AG04449 (cell line): ENCODE results near the gene SNTB2.

ENCODE experiments used
- CTCF ChIA-PET: fragments of 350-600 bp; formaldehyde crosslinking; extraction: SDS; loops from one replicate; lab custom pipeline; 2021; ENCODE audit warnings: antibody characterized with exemption; lab: Yijun Ruan, JAX
- POLR2A ChIA-PET: fragments of 400-600, 350-600 bp; formaldehyde crosslinking; extraction: SDS; loops from one replicate; lab custom pipeline; 2020; ENCODE audit warnings: antibody characterized with exemption, inconsistent platforms; lab: Yijun Ruan, JAX
- DNase-seq: peaks from one replicate; pipeline ENCODE4 v3.0.0-alpha.2; 2010; ENCODE audit warnings: low read depth, low spot score
- H3K4me3 ChIP-seq: 2 replicates; pipeline ENCODE4 v1.5.1; 2011; ENCODE audit warnings: low read depth, mild to moderate bottlenecking, control low read depth, low read length
- CTCF ChIP-seq: IDR thresholded peaks from one replicate; pipeline ENCODE4 v1.5.1; 2011; ENCODE audit warnings: mild to moderate bottlenecking, moderate library complexity, low read length, control low read depth, inconsistent platforms; ENCODE audit not compliant: insufficient read depth; ENCODE audit errors: missing control alignments

Gene SNTB2

GRCh38 chr16:69233124-69233523, 46.2 kb downstream of the SNTB2 start:
- H3K4me3 ChIP-seq, result no peak overlapping the region
- ChIA-PET POLR2A (no interaction called here), CTCF (no interaction called here)
- DNase-seq, result no peak
- TF ChIP-seq CTCF, result no peak

- ChIA-PET CTCF (interaction anchor here (1.3 kb wide), 1 partner anchor 9 kb away, joined by 6 read pairs; no protein-coding TSS in a partner anchor), POLR2A (no interaction called here)
- DNase-seq, result no peak
- no peak for TF ChIP-seq CTCF
- no peak overlapping the region for H3K4me3 ChIP-seq
Measured at GRCh38 chr16:69234460-69234859, 47.5 kb downstream of the SNTB2 start.

- no peak for TF ChIP-seq CTCF
- ChIA-PET CTCF (no interaction called here), POLR2A (no interaction called here)
Measured at GRCh38 chr16:69236319-69236718, 49.4 kb downstream of the SNTB2 start.

GRCh38 chr16:69237296-69237695, 50.3 kb downstream of the SNTB2 start:
- ChIA-PET CTCF (no interaction called here), POLR2A (no interaction called here)
- H3K4me3 ChIP-seq, result no peak overlapping the region
- TF ChIP-seq CTCF, result no peak
- DNase-seq, result no peak

More at GRCh38 chr16:69236319-69236718, 49.4 kb downstream of the SNTB2 start:
- DNase-seq, result no peak
- no peak overlapping the region for H3K4me3 ChIP-seq

GRCh38 chr16:69239851-69240250, 52.9 kb downstream of the SNTB2 start:
- DNase-seq, result no peak
- POLR2A ChIA-PET, result interaction anchor here (1.8 kb wide), 1 partner anchor 51 kb away, joined by 5 read pairs; no protein-coding TSS in a partner anchor
- H3K4me3 ChIP-seq, result no peak overlapping the region
- no peak for TF ChIP-seq CTCF
- CTCF ChIA-PET, result interaction anchor here (1.4 to 2.2 kb wide), 2 partner anchors 17 to 46 kb away, joined by 3 to 7 read pairs; no protein-coding TSS in a partner anchor

GRCh38 chr16:69240331-69240730, 53.4 kb downstream of the SNTB2 start:
- ChIA-PET CTCF (interaction anchor here (1.4 to 2.2 kb wide), 2 partner anchors 18 to 45 kb away, joined by 3 to 7 read pairs; no protein-coding TSS in a partner anchor), POLR2A (interaction anchor here (1.8 kb wide), 1 partner anchor 52 kb away, joined by 5 read pairs; no protein-coding TSS in a partner anchor)
- no peak overlapping the region for H3K4me3 ChIP-seq
- no peak for TF ChIP-seq CTCF
- DNase-seq, result peak; percentile 17
